Activated CD4-positive, alpha-beta T cell treated with anti-CD3 and anti-CD28 coated beads, Interleukin-2, amount 50 U/mL, for 1 hour (primary cell): ENCODE data around the gene RIN1.
"Not testable (repeated sequence)": the region's sequence is repeated elsewhere in the genome, so short reads cannot be mapped to it uniquely, and the experiment has no call there.

ENCODE experiments used
- DNase-seq: peaks from one replicate; pipeline ENCODE4 v3.0.0-alpha.2; 2020

RIN1 gene

DNA sequence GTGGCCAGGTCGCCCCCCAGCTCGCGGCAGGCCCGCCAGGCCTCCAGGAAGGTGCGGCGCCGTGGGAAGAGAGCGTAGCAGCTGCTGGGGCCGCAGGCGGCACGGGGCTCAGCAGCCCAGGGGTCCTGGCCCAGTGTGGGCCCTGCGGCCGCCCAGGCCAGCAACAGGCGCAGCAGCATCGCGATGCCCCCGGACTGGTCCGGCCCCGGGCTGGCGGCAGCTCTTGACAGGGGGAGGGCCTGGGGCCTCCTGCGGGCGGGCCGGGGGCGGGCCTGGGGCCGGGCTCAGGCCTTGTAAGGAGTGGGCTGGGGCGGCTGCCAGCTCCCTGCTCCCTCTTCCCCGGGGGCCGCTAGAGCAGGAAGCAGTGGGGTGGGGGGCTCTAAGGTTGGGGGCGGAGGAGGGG, 19.4 kb downstream of the RIN1 start, which contains the start of gene CD248:
CD248 (minus strand) TSS at position 196 of the 403 bp plus-strand sequence; CDS start at position 179, 17 bp downstream.
- DNase-seq = no peak

DNA sequence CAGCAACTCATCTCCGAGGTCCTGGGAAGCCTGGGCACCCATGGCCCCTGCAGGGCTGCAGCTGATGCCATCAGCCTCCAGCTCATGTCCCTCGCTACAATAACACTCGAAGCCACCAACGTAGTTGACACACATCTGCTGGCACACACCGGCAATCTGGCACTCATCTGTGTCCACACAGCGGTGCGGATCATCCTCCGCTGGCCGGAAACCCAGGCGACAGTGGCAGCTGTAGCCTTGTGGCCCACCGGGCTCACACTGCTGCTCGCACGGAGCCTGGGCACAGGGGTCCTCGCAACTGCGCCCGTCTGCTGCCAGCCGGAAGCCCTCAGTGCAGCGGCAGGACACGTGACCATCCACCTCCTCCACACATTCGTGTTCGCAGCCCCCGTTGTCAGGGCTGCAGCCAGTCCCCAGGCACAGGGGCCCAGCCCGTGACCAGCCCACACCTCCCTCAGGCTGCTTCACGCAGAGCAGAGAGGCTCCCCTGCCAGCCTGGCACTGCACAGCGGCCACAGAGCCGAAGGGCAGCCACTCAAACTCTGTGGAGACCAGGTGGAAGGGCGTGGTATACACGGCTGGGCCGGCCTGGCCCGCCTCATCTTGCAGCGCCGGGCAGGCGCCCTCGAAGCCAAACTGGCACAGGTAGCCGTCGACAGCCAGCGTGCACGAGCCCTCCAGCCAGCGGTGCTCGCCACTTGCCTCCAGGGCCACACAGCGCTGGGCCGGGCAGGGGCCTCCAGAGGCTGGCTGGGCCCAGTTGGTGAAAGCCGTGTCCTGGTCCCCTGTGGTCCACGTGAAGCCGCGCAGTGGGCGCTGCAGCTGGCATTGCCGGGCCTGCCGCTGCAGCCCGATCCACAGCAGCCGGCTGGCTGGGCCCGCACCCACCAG, 20.1 kb downstream of the RIN1 start:
- DNase-seq = no peak

DNA sequence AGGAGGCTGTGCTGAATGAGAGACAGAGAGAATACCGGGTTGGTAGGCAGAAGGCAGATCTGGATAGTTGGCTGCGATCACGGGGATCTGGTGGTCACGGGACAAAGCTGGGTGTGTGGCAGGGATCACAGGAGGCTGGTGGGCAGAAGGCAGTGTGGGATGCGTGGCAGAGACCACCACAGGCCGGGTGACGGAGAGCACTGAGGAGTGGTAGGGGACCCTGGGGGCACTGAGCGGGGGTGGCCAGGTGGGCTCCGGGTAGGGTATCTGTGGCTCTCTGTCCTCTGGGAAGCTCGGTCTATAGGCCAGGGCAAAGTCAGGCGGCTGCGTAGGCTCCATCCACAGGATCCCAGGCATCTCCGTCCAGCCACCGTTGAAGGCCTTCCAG, 20.7 kb downstream of the RIN1 start:
- DNase-seq = no peak

DNA sequence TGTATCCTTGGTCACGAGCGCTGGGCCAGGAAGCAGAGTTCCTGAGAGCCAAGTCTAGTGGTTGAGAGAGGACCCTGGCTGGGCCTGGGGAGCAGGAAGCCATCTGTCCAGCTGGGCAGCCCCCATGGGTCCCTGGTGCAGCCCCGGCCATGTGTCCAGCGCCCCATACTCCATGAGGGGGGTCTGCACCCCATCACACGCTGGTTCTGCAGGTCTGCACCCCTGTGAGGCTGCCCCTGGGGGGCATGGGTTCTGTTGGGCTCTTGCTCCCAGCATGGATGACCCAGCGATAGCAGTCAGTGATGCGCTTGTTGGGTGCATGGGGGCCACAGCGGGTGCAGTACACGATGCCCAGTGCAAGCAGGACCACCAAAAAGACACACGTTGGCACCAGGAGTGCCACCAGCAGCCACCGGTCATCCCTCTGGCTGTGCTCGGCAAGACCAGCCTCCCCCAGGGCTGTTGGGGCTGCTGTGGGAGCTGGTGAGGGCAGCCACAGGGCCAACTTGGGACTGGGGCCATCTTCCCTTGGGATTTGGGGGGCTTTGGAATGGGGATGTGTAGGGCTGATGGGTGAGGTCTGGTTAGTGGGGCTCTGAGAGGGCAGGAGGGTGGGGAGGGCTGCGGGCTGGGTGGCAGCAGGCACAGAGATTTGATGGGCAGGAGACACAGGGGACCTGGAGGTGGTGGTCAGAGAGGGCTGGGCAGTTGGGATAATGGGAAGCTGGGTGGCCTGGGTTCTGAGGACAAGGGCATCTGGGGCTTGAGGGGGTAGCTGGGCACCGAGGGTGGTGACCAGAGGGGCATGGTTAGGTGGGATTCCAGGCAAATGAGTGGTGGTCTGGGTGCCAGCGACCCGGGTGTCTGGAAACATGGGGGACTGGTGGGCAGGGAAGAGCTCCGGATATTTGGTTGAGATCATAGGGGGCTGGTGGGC, 21.4 kb downstream of the RIN1 start:
- DNase-seq = no peak

DNA sequence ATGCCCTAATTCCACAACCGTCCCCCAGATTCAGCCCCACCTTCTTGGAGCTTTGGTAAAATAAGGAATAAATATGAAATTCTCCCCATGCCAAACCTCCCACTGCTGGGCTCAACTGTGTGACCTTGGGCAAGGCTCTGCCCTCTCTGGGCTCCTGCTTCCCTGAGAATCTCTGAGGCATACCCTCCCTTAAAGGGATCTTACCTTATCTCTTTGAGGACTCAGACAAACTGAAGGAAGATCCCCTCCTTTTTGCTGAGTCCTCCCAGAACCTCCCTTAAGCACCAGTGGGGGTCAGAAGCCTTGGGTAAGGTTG, 22.1 kb downstream of the RIN1 start:
- DNase-seq = no peak

DNA sequence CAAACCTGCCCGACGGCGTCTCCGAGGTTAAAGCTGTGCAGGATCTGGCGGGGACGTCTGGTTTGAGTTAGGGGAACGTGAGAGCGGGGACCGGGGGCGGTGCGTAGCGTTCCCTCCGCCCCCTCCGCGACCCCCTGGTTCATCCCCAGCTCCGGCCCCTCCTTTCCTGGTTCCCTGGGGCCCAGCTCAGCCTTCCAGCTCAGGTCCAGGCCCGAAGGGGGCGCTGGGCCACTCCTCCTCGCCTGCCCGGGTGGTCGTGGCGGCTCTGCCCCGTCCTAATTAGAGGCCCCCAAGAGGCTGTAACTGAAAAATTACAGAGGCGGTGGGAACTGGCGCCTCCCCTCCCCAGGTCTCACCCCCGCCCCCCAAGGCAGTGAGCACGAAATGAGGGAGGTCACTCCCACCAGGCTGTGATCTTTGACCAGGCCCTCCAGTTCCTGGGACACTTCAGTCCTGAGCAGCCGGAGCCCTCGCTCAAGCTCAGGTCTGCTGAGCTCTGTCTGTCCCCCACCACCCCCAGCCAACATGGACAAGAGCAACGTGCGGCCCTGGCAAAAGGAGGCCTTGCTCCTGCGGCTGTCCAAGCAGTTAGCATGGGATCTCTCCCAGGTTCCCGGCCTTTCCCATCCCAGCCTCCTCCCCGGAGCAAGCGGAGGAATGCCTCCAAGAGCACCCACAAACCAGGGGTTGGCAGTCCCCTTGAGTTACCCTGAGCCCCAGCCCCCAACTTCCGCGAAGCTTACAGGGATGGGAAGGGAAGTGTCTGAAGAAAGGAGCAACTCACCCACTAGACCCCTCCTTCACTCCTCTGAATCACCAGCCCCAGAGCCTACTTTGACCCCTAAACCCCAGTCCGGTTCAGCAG, 22.7 kb downstream of the RIN1 start:
- DNase-seq = no peak

DNA sequence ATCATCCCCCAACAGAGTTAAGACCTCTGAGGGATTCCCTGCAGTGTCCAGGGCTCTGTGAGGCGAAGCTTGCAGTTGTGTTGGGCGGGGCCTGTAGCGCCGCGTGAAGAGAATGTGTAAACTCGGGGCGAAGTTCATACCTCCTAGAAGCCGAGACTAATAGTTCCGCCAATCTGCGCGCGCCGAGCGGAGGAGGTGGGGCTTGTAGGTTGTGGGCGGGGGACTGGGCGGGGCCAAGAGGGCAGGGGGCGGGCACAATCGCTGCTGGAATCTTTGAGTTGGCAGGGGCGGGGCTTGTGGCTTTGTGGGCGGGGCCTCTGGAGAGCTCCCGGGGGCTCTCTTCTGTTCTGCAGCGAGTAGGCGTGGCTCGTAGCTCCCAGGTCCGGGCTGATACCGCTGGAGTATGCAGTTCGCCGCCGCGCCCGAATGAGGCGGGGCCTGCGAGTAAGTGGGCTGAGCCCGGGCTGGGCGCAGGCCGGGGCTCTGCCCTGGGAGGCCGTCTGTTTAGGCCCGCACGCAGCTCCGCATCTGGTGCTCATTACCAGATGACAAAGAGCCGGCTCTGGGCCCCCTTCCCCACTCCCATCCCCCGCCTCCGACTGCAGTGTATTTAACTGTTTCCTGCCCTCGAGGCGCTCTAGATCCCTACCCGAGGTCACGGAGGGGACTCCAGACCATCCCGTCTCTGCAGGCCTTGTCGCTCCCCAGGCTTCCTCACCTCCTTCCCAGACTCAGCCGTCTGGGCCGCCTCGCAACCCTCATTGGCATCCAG, 23.5 kb downstream of the RIN1 start:
- DNase-seq = peak; percentile 100

DNA sequence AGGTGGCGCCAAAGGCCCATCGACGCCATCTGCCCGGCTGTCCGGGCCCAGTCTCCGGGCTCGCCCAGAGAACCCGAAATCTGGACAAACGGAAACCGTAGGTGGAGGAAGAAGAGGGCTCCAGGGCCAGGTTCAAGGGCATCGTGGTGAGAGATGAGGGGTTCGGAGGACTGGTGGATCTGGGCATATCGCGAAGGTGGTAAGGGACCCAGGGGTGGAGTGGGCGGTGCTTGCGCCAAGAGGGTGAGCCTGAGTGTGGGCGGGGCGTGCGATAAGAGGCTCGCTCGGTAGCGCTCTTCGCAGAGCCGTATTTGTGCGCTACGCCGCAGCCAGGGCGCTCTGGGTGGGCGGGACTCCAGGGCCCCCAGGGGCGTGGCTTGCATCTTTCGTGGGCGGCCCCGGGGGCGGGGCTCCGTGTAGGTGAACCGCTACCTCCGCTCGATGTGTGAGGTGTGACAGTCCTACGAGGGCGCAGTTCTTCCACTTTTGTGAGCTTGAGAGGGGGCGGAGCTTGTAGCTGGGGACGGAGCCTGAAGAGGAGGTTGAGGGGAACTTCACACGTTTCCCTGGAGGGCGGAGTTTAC, 24.2 kb downstream of the RIN1 start:
- peak; percentile 93 for DNase-seq

DNA sequence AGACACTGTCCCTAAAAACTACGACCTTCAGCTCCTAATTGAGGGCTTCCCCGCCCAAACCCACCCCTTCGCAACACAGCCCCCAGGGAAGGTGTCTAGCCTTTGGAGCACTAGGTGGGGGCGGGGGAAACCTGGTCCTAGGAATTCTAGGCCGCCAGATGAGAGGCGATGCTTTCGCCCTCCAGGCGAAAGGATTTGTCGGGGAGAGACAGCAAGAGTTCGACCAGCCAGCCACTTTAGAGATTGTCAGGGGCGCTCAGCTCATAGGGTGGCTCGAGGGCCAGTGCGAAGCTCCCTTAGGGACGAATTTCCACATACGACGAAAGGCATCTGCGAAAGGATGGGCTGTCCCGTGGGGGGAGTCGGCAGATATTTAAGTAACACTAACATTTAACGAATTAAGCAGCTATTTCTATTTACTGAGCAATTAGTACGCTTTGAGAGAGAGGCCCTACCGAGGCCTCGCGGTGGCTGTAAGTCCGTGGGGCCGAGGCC, 24.7 kb downstream of the RIN1 start:
- no peak for DNase-seq

DNA sequence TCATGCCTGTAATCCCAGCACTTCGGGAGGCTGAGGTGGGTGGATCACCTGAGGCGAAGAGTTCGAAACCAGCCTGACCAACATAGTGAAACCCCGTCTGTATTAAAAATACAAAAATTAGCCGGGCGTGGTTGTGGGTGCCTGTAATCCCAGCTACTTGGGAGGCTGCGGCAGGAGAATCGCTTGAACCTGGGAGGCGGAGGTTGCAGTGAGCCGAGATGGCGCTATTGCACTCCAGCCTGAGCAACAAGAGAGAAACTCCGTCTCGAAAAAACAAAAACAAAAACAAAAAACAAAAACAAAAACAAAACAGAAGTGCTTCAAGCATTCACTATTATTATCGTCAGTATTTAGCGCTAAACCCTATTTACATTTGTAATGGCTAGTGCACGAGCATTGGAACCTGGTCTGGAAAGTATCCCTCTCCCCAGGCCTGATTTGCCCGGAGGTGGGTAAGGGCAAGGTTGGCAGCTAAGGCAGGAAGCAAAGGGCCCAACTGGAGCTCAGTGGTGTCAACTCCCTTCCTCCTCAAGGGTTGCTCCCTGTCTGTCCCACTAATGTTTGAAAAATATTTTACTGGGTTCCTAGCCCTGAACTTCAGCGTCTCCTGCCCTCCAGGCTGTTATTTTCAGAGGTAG, 25.3 kb downstream of the RIN1 start:
- DNase-seq = not testable (repeated sequence)

DNA sequence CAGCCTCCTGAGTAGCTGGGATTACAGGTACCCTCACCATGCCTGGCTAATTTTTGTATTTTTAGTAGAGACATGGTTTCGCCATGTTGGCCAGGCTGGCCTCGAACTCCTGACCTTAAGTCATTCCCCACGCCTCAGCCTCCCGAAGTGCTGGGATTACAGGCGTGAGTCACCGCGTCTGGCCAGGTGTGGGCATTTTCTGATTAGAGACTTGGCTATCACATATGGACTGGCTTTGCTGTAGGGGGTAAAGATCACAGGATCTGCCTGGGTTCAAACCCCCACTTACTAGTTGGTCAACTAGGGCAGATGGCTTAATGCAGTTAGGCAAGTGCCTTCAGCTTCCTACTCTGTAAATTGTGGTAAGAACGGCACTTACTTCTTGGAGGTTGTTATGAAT, 25.9 kb downstream of the RIN1 start:
- no peak for DNase-seq

DNA sequence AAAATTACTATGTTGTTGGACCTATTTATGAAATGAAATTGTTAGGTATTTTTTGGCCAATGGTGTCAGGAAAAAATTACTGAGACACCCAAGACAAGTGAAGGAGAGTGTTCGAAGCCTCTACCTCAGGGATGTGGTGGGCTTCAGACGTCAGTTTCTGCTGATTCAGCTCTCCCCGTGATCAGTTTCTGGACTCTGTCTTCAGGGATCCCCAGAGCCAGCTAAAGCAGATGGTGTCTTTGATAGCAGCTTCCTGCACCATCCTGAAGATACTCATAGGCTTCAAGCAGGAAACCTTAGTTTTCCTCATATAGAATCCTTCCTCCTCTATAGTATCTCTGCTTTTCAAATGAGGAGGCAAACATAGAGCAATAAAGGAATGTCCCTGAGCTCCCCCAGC, 26.8 kb downstream of the RIN1 start:
- DNase-seq = no peak

DNA sequence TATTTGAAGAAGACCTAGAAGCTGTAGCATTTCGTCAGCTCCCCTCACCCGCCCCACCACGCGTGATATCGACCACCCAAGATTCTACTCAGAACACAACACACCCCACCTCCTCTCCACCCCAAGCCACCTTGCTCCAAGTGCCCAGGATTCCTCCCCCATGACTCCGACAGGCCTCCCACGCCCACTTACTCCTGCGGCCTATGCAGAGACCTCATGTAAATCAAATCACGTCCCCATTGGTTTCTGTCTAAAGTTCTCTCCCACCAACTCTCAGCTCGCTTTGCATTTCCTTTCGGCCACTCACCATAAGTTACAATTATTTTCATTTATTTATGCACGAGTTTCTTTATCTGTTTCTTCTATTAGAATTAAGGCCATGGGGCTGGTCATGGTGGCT, 33.6 kb downstream of the RIN1 start:
- no peak for DNase-seq

DNA sequence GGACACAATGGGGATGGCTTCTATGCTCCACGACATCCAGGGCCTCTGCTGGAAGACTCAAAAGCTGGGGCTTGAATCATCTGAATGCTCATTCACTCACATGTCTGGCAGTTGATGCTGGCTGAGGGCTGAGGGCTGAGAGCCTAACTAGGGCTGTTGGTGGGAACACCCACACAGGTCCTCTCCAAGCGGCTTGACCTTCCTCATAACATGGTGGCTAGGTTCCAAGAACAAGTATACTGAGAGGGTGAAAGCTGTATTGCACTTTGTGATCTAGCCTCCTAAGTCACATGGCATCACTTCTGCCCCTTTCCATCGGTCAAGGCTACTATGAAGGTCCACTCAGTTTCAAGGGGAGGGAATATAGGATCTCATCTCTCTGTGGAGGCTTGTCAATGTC, 37.0 kb downstream of the RIN1 start:
- DNase-seq = no peak

DNA sequence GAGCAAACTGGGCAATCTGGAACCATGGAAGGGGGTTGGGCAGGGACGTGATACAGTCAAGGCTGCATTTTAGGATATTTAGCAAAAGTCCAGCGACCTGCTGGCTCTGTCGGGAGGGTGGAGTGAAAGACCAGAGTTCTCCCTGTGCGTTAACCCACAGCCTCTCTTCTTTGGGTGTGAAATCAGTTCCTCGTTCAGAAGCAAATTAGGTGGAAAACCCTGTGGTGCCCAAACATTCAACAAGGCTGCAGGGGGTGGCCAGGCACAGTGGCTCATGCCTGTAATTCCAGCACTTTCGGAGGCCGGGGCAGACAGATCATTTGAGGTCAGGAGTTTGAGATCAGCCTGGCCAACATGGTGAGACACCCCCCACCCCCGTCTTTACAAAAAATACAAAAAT, 38.6 kb downstream of the RIN1 start:
- no peak for DNase-seq

DNA sequence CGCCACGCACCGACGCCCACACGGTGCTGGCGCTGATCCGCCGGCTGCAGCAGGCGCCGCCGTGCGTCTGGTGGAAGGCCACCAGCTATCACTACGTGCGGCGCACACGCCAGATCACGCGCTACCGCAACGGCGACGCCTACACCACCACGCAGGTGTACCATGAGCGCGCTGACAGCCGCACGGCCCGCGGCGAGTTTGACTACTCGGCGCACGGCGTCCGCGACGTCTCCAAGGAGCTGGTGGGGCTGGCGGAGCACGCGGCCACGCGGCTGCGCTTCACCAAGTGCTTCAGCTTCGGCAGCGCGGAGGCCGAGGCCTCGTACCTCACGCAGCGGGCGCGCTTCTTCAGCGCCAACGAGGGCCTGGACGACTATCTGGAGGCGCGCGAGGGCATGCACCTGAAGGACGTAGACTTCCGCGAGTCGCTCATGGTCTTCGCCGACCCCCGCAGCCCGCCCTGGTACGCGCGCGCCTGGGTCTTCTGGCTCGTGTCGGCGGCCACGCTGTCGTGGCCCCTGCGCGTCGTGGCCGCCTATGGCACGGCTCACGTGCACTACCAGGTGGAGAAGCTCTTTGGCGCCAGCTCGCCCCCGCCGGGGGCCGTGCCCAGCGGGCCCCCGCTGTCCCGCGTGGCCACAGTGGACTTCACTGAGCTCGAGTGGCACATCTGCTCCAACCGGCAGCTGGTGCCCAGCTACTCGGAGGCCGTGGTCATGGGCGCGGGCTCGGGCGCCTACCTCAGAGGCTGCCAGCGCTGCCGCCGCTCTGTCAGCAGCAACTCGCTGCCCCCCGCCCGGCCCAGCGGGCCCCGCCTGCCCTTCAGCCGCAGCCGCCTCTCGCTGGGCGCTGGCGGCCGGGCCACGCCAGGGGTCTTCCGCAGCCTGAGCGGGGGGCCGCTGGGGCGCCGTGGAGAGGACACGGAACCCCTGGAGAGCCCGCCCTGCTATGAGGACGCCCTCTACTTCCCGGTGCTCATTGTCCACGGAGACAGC, 41.3 kb downstream of the RIN1 start:
- no peak for DNase-seq

DNA sequence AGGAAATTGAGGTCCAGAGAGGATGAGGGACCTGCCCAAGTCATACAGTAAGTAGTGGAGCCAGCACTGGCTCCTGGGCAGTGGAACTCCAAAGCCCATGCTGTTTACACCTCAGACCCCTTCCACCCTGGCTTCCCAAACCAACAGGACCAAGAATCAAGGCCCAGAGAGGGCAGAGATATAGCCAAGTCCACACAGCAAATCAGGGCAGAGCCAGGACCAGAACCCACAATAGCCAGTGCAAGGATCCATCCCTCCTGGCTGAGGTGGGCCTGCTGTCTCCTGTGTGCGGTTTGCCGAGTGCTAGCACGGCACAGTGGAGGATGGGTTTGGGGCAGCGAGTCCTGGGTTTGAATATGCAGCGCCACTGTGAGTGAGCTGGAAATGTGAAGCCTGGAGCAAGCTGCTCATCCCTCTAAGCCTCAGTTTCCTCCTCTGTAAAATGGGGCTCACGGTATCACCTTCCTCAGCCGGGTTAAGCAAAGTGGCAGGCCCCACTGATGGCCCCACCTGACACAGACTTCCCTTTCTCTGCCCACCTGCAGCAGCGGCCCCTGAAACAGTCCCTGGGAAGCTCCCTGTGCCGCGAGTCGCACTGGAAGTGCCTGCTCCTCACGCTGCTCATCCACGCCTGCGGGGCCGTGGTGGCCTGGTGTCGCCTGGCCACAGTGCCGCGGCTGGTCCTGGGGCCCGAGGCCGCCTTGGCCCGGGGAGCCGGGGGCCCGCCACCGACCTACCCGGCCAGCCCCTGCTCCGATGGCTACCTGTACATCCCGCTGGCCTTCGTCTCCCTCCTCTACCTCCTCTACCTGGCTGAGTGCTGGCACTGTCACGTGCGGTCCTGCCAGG, 42.2 kb downstream of the RIN1 start:
- DNase-seq = no peak

DNA sequence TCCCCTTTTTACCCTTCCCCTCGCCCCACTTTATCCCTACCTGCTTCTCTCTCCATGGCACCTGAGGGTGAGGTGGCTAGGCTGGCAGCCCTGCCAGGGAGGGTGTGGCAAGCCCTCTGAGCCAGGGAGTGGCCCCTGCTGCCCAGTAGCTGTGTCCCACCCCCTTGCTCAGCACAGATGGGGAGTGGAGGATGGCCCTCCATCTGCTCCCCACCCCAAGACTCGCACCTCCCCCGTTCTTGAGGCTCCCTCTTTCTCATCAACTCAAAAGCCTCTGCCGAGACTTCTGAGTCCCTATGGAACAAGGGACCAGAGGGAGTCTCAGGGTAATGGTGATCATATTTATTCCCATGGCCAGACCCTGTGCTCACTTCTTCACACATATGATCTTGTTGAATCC, 42.9 kb downstream of the RIN1 start:
- DNase-seq = no peak
